ENCODE results near the gene ADAMTSL5.

Gene ADAMTSL5

GRCh38 chr19:1512671-1513498 lies at the start of gene ADAMTSL5:
ADAMTSL5 (minus strand) TSS chr19:1513019; CDS start chr19:1510943, 2,076 bp downstream.
- H3K36me3 ChIP-seq (ENCODE audit: insufficient read depth, low read depth, low read length): no peaks in the 10 kb centered on the region
- H3K4me3 ChIP-seq (ENCODE audit: low read length): no peak within 1 kb of the TSS
- no peaks in the 10 kb centered on the region for H3K4me1 ChIP-seq (ENCODE audit: insufficient read depth, low read length)
- no peak within 1 kb of the TSS for H3K27ac ChIP-seq (ENCODE audit: low read length)
- no peak within 1 kb of the TSS for H3K9ac ChIP-seq (ENCODE audit: low read depth, low read length)
- no peaks in the 10 kb centered on the region for H3K9me3 ChIP-seq (ENCODE audit: insufficient read depth, low read depth, low read length)
- H3K27me3 ChIP-seq (ENCODE audit: insufficient read depth, low read length): peaks cover 60% of the 10 kb centered on the region

- H3K36me3 ChIP-seq (ENCODE audit: insufficient read depth, low read depth, low read length): peaks cover 21% of the 10 kb centered on the region
- no peak overlapping the region for H3K9ac ChIP-seq (ENCODE audit: low read depth, low read length)
- no peaks in the 10 kb centered on the region for H3K4me1 ChIP-seq (ENCODE audit: insufficient read depth, low read length)
Observed at GRCh38 chr19:1561236-1561842, 48.5 kb upstream of the ADAMTSL5 start.

GRCh38 chr19:1560286-1560882 lies 47.6 kb upstream of the ADAMTSL5 start:
- peaks cover 21% of the 10 kb centered on the region for H3K36me3 ChIP-seq (ENCODE audit: insufficient read depth, low read depth, low read length)
- no peak overlapping the region for H3K9ac ChIP-seq (ENCODE audit: low read depth, low read length)
- H3K4me3 ChIP-seq (ENCODE audit: low read length): no peak overlapping the region
- H3K27ac ChIP-seq (ENCODE audit: low read length): no peak overlapping the region
- H3K27me3 ChIP-seq (ENCODE audit: insufficient read depth, low read length): no peaks in the 10 kb centered on the region
- no peaks in the 10 kb centered on the region for H3K4me1 ChIP-seq (ENCODE audit: insufficient read depth, low read length)
- no peaks in the 10 kb centered on the region for H3K9me3 ChIP-seq (ENCODE audit: insufficient read depth, low read depth, low read length)

More at GRCh38 chr19:1561236-1561842, 48.5 kb upstream of the ADAMTSL5 start:
- H3K9me3 ChIP-seq (ENCODE audit: insufficient read depth, low read depth, low read length): no peaks in the 10 kb centered on the region
- no peak overlapping the region for H3K4me3 ChIP-seq (ENCODE audit: low read length)
- no peaks in the 10 kb centered on the region for H3K27me3 ChIP-seq (ENCODE audit: insufficient read depth, low read length)
- no peak overlapping the region for H3K27ac ChIP-seq (ENCODE audit: low read length)

- no peaks in the 10 kb centered on the region for H3K4me1 ChIP-seq (ENCODE audit: insufficient read depth, low read length)
- no peak overlapping the region for H3K4me3 ChIP-seq (ENCODE audit: low read length)
- H3K36me3 ChIP-seq (ENCODE audit: insufficient read depth, low read depth, low read length): peaks cover 17% of the 10 kb centered on the region
- H3K27me3 ChIP-seq (ENCODE audit: insufficient read depth, low read length): no peaks in the 10 kb centered on the region
- no peak overlapping the region for H3K27ac ChIP-seq (ENCODE audit: low read length)
- no peaks in the 10 kb centered on the region for H3K9me3 ChIP-seq (ENCODE audit: insufficient read depth, low read depth, low read length)
- H3K9ac ChIP-seq (ENCODE audit: low read depth, low read length): no peak overlapping the region
Observed at GRCh38 chr19:1558552-1558951, 45.7 kb upstream of the ADAMTSL5 start.

- Histone ChIP-seq H3K27ac (ENCODE audit: low read length) (no peak overlapping the region), H3K27me3 (ENCODE audit: insufficient read depth, low read length) (no peaks in the 10 kb centered on the region), H3K36me3 (ENCODE audit: insufficient read depth, low read depth, low read length) (peaks cover 17% of the 10 kb centered on the region), H3K9ac (ENCODE audit: low read depth, low read length) (no peak overlapping the region), H3K4me1 (ENCODE audit: insufficient read depth, low read length) (no peaks in the 10 kb centered on the region), H3K4me3 (ENCODE audit: low read length) (no peak overlapping the region), H3K9me3 (ENCODE audit: insufficient read depth, low read depth, low read length) (no peaks in the 10 kb centered on the region)
Observed at GRCh38 chr19:1556390-1557070, 43.7 kb upstream of the ADAMTSL5 start.

- Histone ChIP-seq H3K9ac (ENCODE audit: low read depth, low read length) (no peak overlapping the region), H3K4me1 (ENCODE audit: insufficient read depth, low read length) (no peaks in the 10 kb centered on the region), H3K27me3 (ENCODE audit: insufficient read depth, low read length) (no peaks in the 10 kb centered on the region), H3K9me3 (ENCODE audit: insufficient read depth, low read depth, low read length) (no peaks in the 10 kb centered on the region), H3K27ac (ENCODE audit: low read length) (no peak overlapping the region), H3K36me3 (ENCODE audit: insufficient read depth, low read depth, low read length) (peaks cover 11% of the 10 kb centered on the region), H3K4me3 (ENCODE audit: low read length) (no peak overlapping the region)
Observed at GRCh38 chr19:1555487-1556389, 42.9 kb upstream of the ADAMTSL5 start.

GRCh38 chr19:1554968-1555367 lies 42.1 kb upstream of the ADAMTSL5 start:
- no peaks in the 10 kb centered on the region for H3K4me1 ChIP-seq (ENCODE audit: insufficient read depth, low read length)
- H3K4me3 ChIP-seq (ENCODE audit: low read length): no peak overlapping the region
- H3K27me3 ChIP-seq (ENCODE audit: insufficient read depth, low read length): no peaks in the 10 kb centered on the region
- no peak overlapping the region for H3K9ac ChIP-seq (ENCODE audit: low read depth, low read length)
- H3K27ac ChIP-seq (ENCODE audit: low read length): no peak overlapping the region
- peaks cover 10% of the 10 kb centered on the region for H3K36me3 ChIP-seq (ENCODE audit: insufficient read depth, low read depth, low read length)
- no peaks in the 10 kb centered on the region for H3K9me3 ChIP-seq (ENCODE audit: insufficient read depth, low read depth, low read length)

GRCh38 chr19:1553415-1553814 lies 40.6 kb upstream of the ADAMTSL5 start:
- no peak overlapping the region for H3K4me3 ChIP-seq (ENCODE audit: low read length)
- no peak overlapping the region for H3K27ac ChIP-seq (ENCODE audit: low read length)
- H3K9ac ChIP-seq (ENCODE audit: low read depth, low read length): no peak overlapping the region
- H3K36me3 ChIP-seq (ENCODE audit: insufficient read depth, low read depth, low read length): peaks cover 4% of the 10 kb centered on the region; the same call in 1 of the 2 replicates
- no peaks in the 10 kb centered on the region for H3K27me3 ChIP-seq (ENCODE audit: insufficient read depth, low read length)
- H3K4me1 ChIP-seq (ENCODE audit: insufficient read depth, low read length): no peaks in the 10 kb centered on the region
- H3K9me3 ChIP-seq (ENCODE audit: insufficient read depth, low read depth, low read length): no peaks in the 10 kb centered on the region

- Histone ChIP-seq H3K36me3 (ENCODE audit: insufficient read depth, low read depth, low read length) (peaks cover 4% of the 10 kb centered on the region; the same call in 1 of the 2 replicates), H3K9me3 (ENCODE audit: insufficient read depth, low read depth, low read length) (no peaks in the 10 kb centered on the region), H3K27me3 (ENCODE audit: insufficient read depth, low read length) (no peaks in the 10 kb centered on the region), H3K9ac (ENCODE audit: low read depth, low read length) (no peak overlapping the region), H3K4me1 (ENCODE audit: insufficient read depth, low read length) (no peaks in the 10 kb centered on the region), H3K4me3 (ENCODE audit: low read length) (no peak overlapping the region), H3K27ac (ENCODE audit: low read length) (no peak overlapping the region)
Observed at GRCh38 chr19:1551068-1552040, 38.5 kb upstream of the ADAMTSL5 start.

GRCh38 chr19:1549332-1549945 lies 36.6 kb upstream of the ADAMTSL5 start:
- peaks cover 7% of the 10 kb centered on the region for H3K27me3 ChIP-seq (ENCODE audit: insufficient read depth, low read length)
- H3K9ac ChIP-seq (ENCODE audit: low read depth, low read length): no peak overlapping the region
- H3K9me3 ChIP-seq (ENCODE audit: insufficient read depth, low read depth, low read length): no peaks in the 10 kb centered on the region
- no peak overlapping the region for H3K4me3 ChIP-seq (ENCODE audit: low read length)
- no peak overlapping the region for H3K27ac ChIP-seq (ENCODE audit: low read length)
- 0 out of 2 replicates have a peak, but pooled peaks cover 4% of the 10 kb centered on the region for H3K36me3 ChIP-seq (ENCODE audit: insufficient read depth, low read depth, low read length)
- H3K4me1 ChIP-seq (ENCODE audit: insufficient read depth, low read length): no peaks in the 10 kb centered on the region
